K562 (cell line): ENCODE data around the gene HSF5. TPM values are rescaled to one million over a fixed set of nuclear protein-coding genes. Genes with fewer than 3 reads are reported as not detected.

Source experiments
- CTBP1 ChIP-seq: fragments of 450-650 bp; IDR thresholded peaks from 2 replicates; pipeline ENCODE4 v1.6.1; 2016; ENCODE audit warnings: borderline replicate concordance
- EHMT2 ChIP-seq: fragments of 450-650 bp; IDR thresholded peaks from 2 replicates; pipeline ENCODE4 v1.6.1; 2018; ENCODE audit warnings: antibody characterized with exemption
- ESRRB ChIP-seq: fragments of 250-450 bp; sonication (Bioruptor Pico); IDR thresholded peaks from 2 replicates; pipeline ENCODE4 v1.5.0; 2020; ENCODE audit warnings: mild to moderate bottlenecking, moderate library complexity, borderline replicate concordance
- ILF3 ChIP-seq: fragments of 450-650 bp; IDR thresholded peaks from 2 replicates; pipeline ENCODE4 v1.6.1; 2018; ENCODE audit warnings: antibody characterized with exemption, mild to moderate bottlenecking, moderate library complexity, borderline replicate concordance
- JUND ChIP-seq, 2 experiments: IDR thresholded peaks; 2 replicates in 1 of 2; 3 replicates in 1 of 2; pipeline ENCODE4 v1.6.1; 2011; ENCODE audit warnings: borderline replicate concordance in 2 of 2, low read depth in 2 of 2, low read length in 2 of 2, improper control_type of control experiment in 1 of 2, missing biosample characterization in 1 of 2, missing genetic modification characterization in 1 of 2, missing genetic modification reagents in 1 of 2
- MCM7 ChIP-seq, 2 experiments: fragments of 450-650 bp; IDR thresholded peaks; 2 replicates each; pipeline ENCODE4 v1.6.1; 2016 to 2018
- MTA1 ChIP-seq: fragments of 450-650 bp; IDR thresholded peaks from 2 replicates; pipeline ENCODE4 v1.6.1; 2017; ENCODE audit warnings: borderline replicate concordance
- MTA3 ChIP-seq: fragments of 450-650 bp; formaldehyde crosslinking; IDR thresholded peaks from 2 replicates; pipeline ENCODE4 v1.6.1; 2017; ENCODE audit warnings: mild to moderate bottlenecking, borderline replicate concordance
- NR2F6 ChIP-seq: fragments of 450-650 bp; formaldehyde crosslinking; IDR thresholded peaks from 2 replicates; pipeline ENCODE4 v1.4.0; 2020; ENCODE audit warnings: mild to moderate bottlenecking
- POLR2B ChIP-seq: fragments of 450-650 bp; IDR thresholded peaks from 2 replicates; pipeline ENCODE4 v1.6.1; 2018; ENCODE audit warnings: low read depth; ENCODE audit not compliant: partially characterized antibody
- PPARD ChIP-seq: fragments of 250-450 bp; sonication (Bioruptor Pico); IDR thresholded peaks from 2 replicates; pipeline ENCODE4 v1.8.0; 2022; ENCODE audit warnings: inconsistent platforms, mild to moderate bottlenecking, moderate library complexity
- RAD21 ChIP-seq, 2 experiments: fragments of 250-450 bp in 1 of 2; fragments of 450-650 bp in 1 of 2; sonication (Bioruptor Pico) in 1 of 2; formaldehyde crosslinking in 1 of 2; IDR thresholded peaks in 1 of 2; conservative IDR thresholded peaks in 1 of 2; 2 replicates each; pipeline versions ENCODE4 v1.4.0 to v1.8.0; 2020 to 2022; ENCODE audit warnings: mild to moderate bottlenecking in 2 of 2, moderate library complexity in 1 of 2
- RBM25 ChIP-seq: fragments of 200-400 bp; formaldehyde crosslinking; IDR thresholded peaks from 2 replicates; pipeline ENCODE4 v1.6.1; 2018; ENCODE audit warnings: low read length, low read depth, moderate library complexity; ENCODE audit not compliant: severe bottlenecking
- SNRNP70 ChIP-seq: fragments of 200-400 bp; formaldehyde crosslinking; optimal IDR thresholded peaks from 2 replicates; pipeline ENCODE3; 2017; ENCODE audit warnings: low read depth, low read length
- TCF7 ChIP-seq: sonication (generic); IDR thresholded peaks from 2 replicates; pipeline ENCODE4 v1.6.1; 2016; ENCODE audit warnings: antibody characterized with exemption, borderline replicate concordance
- TCF7L2 ChIP-seq: fragments of 150-350 bp; IDR thresholded peaks from 2 replicates; pipeline ENCODE4 v1.6.1; 2016; ENCODE audit warnings: low read depth, mild to moderate bottlenecking, low read length, moderate library complexity
- TSC22D4 ChIP-seq: fragments of 450-650 bp; IDR thresholded peaks from 2 replicates; pipeline ENCODE4 v1.6.1; 2016; ENCODE audit warnings: missing genetic modification characterization, missing biosample characterization, control low read depth
- ZBED1 ChIP-seq: IDR thresholded peaks from 2 replicates; pipeline ENCODE4 v1.6.1; 2014
- ZC3H8 ChIP-seq: fragments of 450-650 bp; IDR thresholded peaks from 2 replicates; pipeline ENCODE4 v1.6.1; 2017
- ZEB2 ChIP-seq: fragments of 450-650 bp; IDR thresholded peaks from 2 replicates; pipeline ENCODE4 v1.6.1; 2016
- ZNF232 ChIP-seq: sonication (generic); formaldehyde crosslinking; IDR thresholded peaks from 2 replicates; pipeline ENCODE4 v1.8.0; 2022; ENCODE audit warnings: mild to moderate bottlenecking, missing genetic modification reagents
- ZNF24 ChIP-seq: fragments of 450-650 bp; IDR thresholded peaks from 2 replicates; pipeline ENCODE4 v1.6.1; 2016
- ZNF699 ChIP-seq: fragments of 250-450 bp; sonication (Bioruptor Pico); IDR thresholded peaks from 2 replicates; pipeline ENCODE4 v1.8.0; 2021; ENCODE audit warnings: mild to moderate bottlenecking, moderate library complexity; ENCODE audit not compliant: insufficient replicate concordance
- ZNF785 ChIP-seq: fragments of 250-450 bp; sonication (Bioruptor Pico); IDR thresholded peaks from 2 replicates; pipeline ENCODE4 v1.4.0; 2020; ENCODE audit warnings: mild to moderate bottlenecking
- polyA plus RNA-seq, 8 experiments: library from polyadenylated mRNA; depleted of rRNA in 4 of 8; stranded (reverse) in 5 of 8; unstranded in 3 of 8; fragments of >200 nt; fragmentation: Nextera tagmentation in 2 of 8; fragmentation: Illumina TruSeq in 1 of 8; extraction: Ambion mirVana in 2 of 8; extraction: Trizol in 1 of 8; gene quantifications; 2 replicates each; pipeline versions ENCODE4 v1.2.1 to v1.2.3, GENCODE V29; 2011 to 2014; ENCODE audit warnings: inconsistent platforms in 1 of 8, missing spikeins in 1 of 8
- total RNA-seq, 7 experiments: library from RNA; depleted of rRNA in 6 of 7; stranded (reverse); fragments of >200 nt in 6 of 7; fragmentation: Illumina TruSeq in 2 of 7; extraction: Trizol in 2 of 7; gene quantifications; 2 replicates each; pipeline versions ENCODE4 v1.2.1 to v1.2.3, GENCODE V29; 2011 to 2021; ENCODE audit warnings: low replicate concordance in 1 of 7
- TF ChIP-seq, protein P1 (sequence below): fragments of 450-650 bp; formaldehyde crosslinking; IDR thresholded peaks from 2 replicates; pipeline ENCODE4 v1.4.0; 2020; ENCODE audit warnings: mild to moderate bottlenecking
- TF ChIP-seq, protein P2 (sequence below): fragments of 250-450 bp; sonication (Bioruptor Pico); IDR thresholded peaks from 2 replicates; pipeline ENCODE4 v1.8.0; 2021; ENCODE audit warnings: borderline replicate concordance, mild to moderate bottlenecking, moderate library complexity; ENCODE audit not compliant: poor library complexity, severe bottlenecking
- TF ChIP-seq, protein P3 (sequence below): fragments of 450-650 bp; conservative IDR thresholded peaks from 2 replicates; pipeline ENCODE4 v1.6.1; 2016; ENCODE audit warnings: missing genetic modification characterization, low read depth, mild to moderate bottlenecking, control low read depth, missing compliant biosample characterization

Gene HSF5
- total and polyA plus RNA-seq, 9 of the 15 experiments (the other 6 are each of a cell fraction or from before 2014, with no cell fraction given): 0.04 TPM; not detected in 8

DNA sequence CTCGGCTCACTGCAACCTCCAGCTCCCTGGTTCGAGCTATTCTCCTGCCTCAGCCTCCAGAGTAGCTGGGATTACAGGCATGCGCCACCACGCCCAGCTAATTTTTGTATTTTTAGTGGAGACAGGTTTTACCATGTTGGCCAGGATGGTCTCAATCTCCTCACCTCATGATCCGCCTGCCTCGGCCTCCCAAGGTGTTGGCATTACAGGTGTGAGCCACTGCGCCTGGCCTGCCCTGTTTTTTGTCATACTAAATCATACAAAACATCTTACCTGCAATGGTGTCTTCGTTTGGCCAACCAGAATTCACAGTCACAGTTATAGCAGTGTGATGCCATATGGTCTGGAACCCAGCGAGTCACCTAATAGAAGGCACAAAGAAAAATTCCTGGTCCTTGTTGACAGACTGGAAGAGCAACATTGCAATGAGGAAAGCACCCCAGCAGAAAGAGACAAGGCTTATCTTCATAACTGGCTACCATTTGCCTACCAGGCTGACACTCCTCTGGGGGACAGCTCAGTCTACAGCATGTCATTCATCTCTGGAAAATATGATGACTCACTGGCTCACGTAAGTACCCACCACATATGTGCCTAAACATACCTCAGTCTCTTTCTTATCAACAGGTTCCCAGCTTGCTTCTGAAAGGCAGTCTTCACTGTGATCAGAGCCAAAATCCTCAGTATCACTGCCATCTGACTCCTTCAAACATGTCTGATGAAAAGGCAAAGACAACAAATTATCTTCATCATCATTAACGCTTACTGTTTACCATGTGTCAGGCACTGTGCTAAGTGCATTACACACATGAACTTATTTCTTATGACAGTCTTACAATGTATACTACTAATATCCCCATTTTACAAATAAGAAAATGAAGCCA is 4.3 kb upstream of the HSF5 start (continued):
- TF ChIP-seq RBM25 (no peak), RAD21 (CRISPR knock-in tag; conservative IDR thresholded peaks at IDR 0.05 in 1 of 2, IDR thresholded peaks at IDR 0.05 in 1 of 2) (no peak), ILF3 (no peak), ESRRB (CRISPR knock-in tag) (no peak), PPARD (CRISPR knock-in tag) (no peak), EHMT2 (peak; percentile 97), TCF7L2 (no peak), CTBP1 (peak; percentile 98), MTA3 (peak; percentile 88), POLR2B (no peak), ZNF24 (no peak; the same call in 1 of the 2 replicates), SNRNP70 (no peak), ZEB2 (peak; percentile 94), ZNF232 (CRISPR knock-in tag) (no peak), NR2F6 (CRISPR knock-in tag) (no peak), TSC22D4 (tag) (no peak), ZBED1 (no peak), TCF7 (peak; percentile 62; the same call in 1 of the 2 replicates), JUND (IDR thresholded peaks at IDR 0.05; ENCODE audit: borderline replicate concordance, low read depth, low read length) (peak; percentile 98), JUND (tag; IDR thresholded peaks at IDR 0.05; ENCODE audit: borderline replicate concordance, low read depth, low read length) (peak; percentile 99), ZNF699 (CRISPR knock-in tag) (no peak), ZNF785 (no peak), MCM7 (IDR thresholded peaks at IDR 0.05) (no peak), ZC3H8 (no peak), MTA1 (peak; percentile 89)
- TF ChIP-seq, protein P1, sequence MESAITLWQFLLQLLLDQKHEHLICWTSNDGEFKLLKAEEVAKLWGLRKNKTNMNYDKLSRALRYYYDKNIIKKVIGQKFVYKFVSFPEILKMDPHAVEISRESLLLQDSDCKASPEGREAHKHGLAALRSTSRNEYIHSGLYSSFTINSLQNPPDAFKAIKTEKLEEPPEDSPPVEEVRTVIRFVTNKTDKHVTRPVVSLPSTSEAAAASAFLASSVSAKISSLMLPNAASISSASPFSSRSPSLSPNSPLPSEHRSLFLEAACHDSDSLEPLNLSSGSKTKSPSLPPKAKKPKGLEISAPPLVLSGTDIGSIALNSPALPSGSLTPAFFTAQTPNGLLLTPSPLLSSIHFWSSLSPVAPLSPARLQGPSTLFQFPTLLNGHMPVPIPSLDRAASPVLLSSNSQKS (CRISPR knock-in tag): no peak
- TF ChIP-seq, protein P2, sequence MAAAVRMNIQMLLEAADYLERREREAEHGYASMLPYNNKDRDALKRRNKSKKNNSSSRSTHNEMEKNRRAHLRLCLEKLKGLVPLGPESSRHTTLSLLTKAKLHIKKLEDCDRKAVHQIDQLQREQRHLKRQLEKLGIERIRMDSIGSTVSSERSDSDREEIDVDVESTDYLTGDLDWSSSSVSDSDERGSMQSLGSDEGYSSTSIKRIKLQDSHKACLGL (CRISPR knock-in tag): no peak
- TF ChIP-seq, protein P3, sequence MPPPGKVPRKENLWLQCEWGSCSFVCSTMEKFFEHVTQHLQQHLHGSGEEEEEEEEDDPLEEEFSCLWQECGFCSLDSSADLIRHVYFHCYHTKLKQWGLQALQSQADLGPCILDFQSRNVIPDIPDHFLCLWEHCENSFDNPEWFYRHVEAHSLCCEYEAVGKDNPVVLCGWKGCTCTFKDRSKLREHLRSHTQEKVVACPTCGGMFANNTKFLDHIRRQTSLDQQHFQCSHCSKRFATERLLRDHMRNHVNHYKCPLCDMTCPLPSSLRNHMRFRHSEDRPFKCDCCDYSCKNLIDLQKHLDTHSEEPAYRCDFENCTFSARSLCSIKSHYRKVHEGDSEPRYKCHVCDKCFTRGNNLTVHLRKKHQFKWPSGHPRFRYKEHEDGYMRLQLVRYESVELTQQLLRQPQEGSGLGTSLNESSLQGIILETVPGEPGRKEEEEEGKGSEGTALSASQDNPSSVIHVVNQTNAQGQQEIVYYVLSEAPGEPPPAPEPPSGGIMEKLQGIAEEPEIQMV: no peak
